ENCODE data around the gene GATA2. TPM values are rescaled to one million over a fixed set of nuclear protein-coding genes. Genes with fewer than 3 reads are reported as not detected.

The GATA2 gene
- total and polyA plus RNA-seq, 2 of the 13 experiments (the other 11 are each of a cell fraction or from before 2014, with no cell fraction given) = 3.5 to 6.2 TPM

DNA sequence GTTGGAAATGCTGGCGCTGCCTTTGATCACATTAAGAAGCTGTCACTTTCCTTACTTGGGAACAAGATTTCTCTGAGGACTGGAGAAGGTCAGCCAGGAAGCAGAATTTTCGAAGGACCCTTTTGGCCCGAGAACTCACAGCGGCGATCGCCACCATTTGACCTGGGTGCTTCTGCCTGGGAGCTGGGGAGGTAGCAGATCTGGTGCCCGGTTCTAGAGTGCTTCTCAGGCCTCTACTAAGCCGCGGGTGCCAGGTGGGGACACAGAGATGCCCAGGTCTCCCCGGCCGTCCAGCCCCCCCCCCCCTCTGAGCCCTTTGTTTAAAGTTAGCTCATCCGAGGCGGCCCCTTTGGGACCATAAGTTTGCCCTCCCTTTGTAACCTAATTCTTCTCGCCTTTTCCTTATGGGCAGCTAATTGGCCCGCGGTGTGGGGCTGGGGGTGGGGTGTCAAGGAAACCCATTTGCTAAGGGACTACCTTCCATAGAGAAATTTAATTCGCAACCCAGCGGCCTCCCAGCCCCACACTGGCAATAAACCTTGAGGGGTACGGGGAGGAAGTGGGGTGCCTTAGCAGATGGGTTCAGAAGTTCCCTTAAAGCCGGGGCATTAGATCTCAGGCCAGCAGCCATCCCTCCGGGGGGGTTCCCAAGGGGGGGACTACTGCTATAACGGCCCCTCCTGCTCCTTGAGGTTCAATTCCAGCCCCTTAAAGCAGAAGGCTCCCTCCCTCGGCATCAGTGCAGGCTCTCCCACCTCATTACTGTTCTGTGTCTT is 1.9 kb downstream of the GATA2 start:
- no peak for ATAC-seq
- no peaks in the 10 kb centered on the region for H3K27me3 ChIP-seq (ENCODE audit: control insufficient read depth in 1 of 2, insufficient read depth in 2 of 2, low read length in 2 of 2)
- in situ Hi-C loops (cut with HindIII; ENCODE audit: extremely low pct_ligation_motif_present, low pct_unique_long_range_greater_than_20kb) (loop anchor here (5.0 kb wide), 1 partner anchor 319 kb away; no protein-coding TSS in a partner anchor), intact Hi-C loops (cut with micrococcal nuclease; ENCODE audit: unreplicated experiment) (no loop called here)
- POLR2A ChIA-PET = no interaction called here
- whole genome bisulfite sequencing (ENCODE audit: low lambda C conversion rate) = 98% methylated on average over 19 of the region's 23 CpGs
- peak overlapping the region; percentile 94 for H3K4me2 ChIP-seq (ENCODE audit: low read depth, low read length)
- no TSS peak for BruUV-seq (replicated peaks)
- no peaks in the 10 kb centered on the region for H3K36me3 ChIP-seq (replicated peaks in 1 of 2; ENCODE audit: control insufficient read depth in 1 of 2, insufficient read depth in 2 of 2, low read length in 2 of 2)
- CTCF ChIA-PET (ENCODE audit: low intra/inter-chr PET ratio, low total read pairs) = no interaction called here
- H3K9ac ChIP-seq (ENCODE audit: insufficient read depth, low read depth, low read length) = peak overlapping the region; percentile 88; the same call in 1 of the 2 replicates
- peaks cover 8% of the 10 kb centered on the region for H3K79me2 ChIP-seq (ENCODE audit: insufficient read depth, low read length)
- H3K27ac ChIP-seq (ENCODE audit: extremely low read length, insufficient read depth, low read length) = no peak overlapping the region
- no peak for DNase-seq (ENCODE audit: low spot score)
- no peak overlapping the region for H2AFZ ChIP-seq (ENCODE audit: low read length)
- H3K4me1 ChIP-seq (ENCODE audit: insufficient read depth, low read length) = peaks cover 36% of the 10 kb centered on the region
- no peak for FAIRE-seq
- peak overlapping the region in 2 of 3 experiments; percentile 87 to 91; a peak in 2 of 6 replicates for H3K4me3 ChIP-seq (replicated peaks in 1 of 3; ENCODE audit: insufficient read depth in 1 of 3, low read depth in 2 of 3, low read length in 3 of 3)
- H3K9me3 ChIP-seq (ENCODE audit: low read length) = no peaks in the 10 kb centered on the region
- TF ChIP-seq ZNF446 (CRISPR knock-in tag; IDR thresholded peaks at IDR 0.05) (no peak), SIN3A (IDR thresholded peaks at IDR 0.05; ENCODE audit: borderline replicate concordance, low read depth, low read length) (no peak), ZNF792 (CRISPR knock-in tag; IDR thresholded peaks at IDR 0.05) (no peak), ZNF335 (CRISPR knock-in tag; IDR thresholded peaks at IDR 0.05) (no peak), ZFX (CRISPR knock-in tag; IDR thresholded peaks at IDR 0.05; ENCODE audit: low read depth) (no peak), ATAD3A (CRISPR knock-in tag; IDR thresholded peaks at IDR 0.05) (no peak), ZNF879 (CRISPR knock-in tag; IDR thresholded peaks at IDR 0.05) (no peak), U2AF2 (IDR thresholded peaks at IDR 0.05; ENCODE audit: low read depth, low read length) (no peak), YY1 (IDR thresholded peaks at IDR 0.05; ENCODE audit: insufficient read depth, insufficient replicate concordance, low read depth, low read length) (no peak), ZFY (CRISPR knock-in tag; IDR thresholded peaks at IDR 0.05) (no peak)
- TF ChIP-seq, protein P1, sequence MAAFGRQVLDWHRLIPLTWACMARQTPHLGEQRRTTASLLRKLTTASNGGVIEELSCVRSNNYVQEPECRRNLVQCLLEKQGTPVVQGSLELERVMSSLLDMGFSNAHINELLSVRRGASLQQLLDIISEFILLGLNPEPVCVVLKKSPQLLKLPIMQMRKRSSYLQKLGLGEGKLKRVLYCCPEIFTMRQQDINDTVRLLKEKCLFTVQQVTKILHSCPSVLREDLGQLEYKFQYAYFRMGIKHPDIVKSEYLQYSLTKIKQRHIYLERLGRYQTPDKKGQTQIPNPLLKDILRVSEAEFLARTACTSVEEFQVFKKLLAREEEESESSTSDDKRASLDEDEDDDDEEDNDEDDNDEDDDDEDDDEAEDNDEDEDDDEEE (CRISPR knock-in tag; IDR thresholded peaks at IDR 0.05) = no peak
- TF ChIP-seq, protein P2, sequence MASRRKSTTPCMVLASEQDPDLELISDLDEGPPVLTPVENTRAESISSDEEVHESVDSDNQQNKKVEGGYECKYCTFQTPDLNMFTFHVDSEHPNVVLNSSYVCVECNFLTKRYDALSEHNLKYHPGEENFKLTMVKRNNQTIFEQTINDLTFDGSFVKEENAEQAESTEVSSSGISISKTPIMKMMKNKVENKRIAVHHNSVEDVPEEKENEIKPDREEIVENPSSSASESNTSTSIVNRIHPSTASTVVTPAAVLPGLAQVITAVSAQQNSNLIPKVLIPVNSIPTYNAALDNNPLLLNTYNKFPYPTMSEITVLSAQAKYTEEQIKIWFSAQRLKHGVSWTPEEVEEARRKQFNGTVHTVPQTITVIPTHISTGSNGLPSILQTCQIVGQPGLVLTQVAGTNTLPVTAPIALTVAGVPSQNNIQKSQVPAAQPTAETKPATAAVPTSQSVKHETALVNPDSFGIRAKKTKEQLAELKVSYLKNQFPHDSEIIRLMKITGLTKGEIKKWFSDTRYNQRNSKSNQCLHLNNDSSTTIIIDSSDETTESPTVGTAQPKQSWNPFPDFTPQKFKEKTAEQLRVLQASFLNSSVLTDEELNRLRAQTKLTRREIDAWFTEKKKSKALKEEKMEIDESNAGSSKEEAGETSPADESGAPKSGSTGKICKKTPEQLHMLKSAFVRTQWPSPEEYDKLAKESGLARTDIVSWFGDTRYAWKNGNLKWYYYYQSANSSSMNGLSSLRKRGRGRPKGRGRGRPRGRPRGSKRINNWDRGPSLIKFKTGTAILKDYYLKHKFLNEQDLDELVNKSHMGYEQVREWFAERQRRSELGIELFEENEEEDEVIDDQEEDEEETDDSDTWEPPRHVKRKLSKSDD (CRISPR knock-in tag; IDR thresholded peaks at IDR 0.05; ENCODE audit: low read depth) = no peak
- TF ChIP-seq, protein P3, sequence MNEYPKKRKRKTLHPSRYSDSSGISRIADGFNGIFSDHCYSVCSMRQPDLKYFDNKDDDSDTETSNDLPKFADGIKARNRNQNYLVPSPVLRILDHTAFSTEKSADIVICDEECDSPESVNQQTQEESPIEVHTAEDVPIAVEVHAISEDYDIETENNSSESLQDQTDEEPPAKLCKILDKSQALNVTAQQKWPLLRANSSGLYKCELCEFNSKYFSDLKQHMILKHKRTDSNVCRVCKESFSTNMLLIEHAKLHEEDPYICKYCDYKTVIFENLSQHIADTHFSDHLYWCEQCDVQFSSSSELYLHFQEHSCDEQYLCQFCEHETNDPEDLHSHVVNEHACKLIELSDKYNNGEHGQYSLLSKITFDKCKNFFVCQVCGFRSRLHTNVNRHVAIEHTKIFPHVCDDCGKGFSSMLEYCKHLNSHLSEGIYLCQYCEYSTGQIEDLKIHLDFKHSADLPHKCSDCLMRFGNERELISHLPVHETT (CRISPR knock-in tag; conservative IDR thresholded peaks at IDR 0.05) = no peak
- TF ChIP-seq, protein P4, sequence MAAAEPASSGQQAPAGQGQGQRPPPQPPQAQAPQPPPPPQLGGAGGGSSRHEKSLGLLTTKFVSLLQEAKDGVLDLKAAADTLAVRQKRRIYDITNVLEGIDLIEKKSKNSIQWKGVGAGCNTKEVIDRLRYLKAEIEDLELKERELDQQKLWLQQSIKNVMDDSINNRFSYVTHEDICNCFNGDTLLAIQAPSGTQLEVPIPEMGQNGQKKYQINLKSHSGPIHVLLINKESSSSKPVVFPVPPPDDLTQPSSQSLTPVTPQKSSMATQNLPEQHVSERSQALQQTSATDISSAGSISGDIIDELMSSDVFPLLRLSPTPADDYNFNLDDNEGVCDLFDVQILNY (CRISPR knock-in tag; conservative IDR thresholded peaks at IDR 0.05) = no peak
- TF ChIP-seq, protein P5, sequence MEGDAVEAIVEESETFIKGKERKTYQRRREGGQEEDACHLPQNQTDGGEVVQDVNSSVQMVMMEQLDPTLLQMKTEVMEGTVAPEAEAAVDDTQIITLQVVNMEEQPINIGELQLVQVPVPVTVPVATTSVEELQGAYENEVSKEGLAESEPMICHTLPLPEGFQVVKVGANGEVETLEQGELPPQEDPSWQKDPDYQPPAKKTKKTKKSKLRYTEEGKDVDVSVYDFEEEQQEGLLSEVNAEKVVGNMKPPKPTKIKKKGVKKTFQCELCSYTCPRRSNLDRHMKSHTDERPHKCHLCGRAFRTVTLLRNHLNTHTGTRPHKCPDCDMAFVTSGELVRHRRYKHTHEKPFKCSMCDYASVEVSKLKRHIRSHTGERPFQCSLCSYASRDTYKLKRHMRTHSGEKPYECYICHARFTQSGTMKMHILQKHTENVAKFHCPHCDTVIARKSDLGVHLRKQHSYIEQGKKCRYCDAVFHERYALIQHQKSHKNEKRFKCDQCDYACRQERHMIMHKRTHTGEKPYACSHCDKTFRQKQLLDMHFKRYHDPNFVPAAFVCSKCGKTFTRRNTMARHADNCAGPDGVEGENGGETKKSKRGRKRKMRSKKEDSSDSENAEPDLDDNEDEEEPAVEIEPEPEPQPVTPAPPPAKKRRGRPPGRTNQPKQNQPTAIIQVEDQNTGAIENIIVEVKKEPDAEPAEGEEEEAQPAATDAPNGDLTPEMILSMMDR (CRISPR knock-in tag; IDR thresholded peaks at IDR 0.05) = no peak
- peaks cover 9% of the 10 kb centered on the region; the same call in 1 of the 2 replicates for H4K20me1 ChIP-seq (ENCODE audit: insufficient read depth, low read length)
